SK-N-SH treated with all-trans-retinoic acid at 6 μM for 48 hours (cell line): ENCODE measurements around the gene DGUOK.

Source experiments
- PATZ1 ChIP-seq: fragments of 250-450 bp; sonication (Bioruptor Pico); IDR thresholded peaks from 2 replicates; pipeline ENCODE4 v1.8.0; 2020; ENCODE audit warnings: mild to moderate bottlenecking, moderate library complexity, borderline replicate concordance
- RARB ChIP-seq: fragments of 250-450 bp; sonication (Bioruptor Pico); IDR thresholded peaks from 2 replicates; pipeline ENCODE4 v1.8.0; 2021; ENCODE audit warnings: mild to moderate bottlenecking, moderate library complexity
- SNAI2 ChIP-seq: fragments of 250-450 bp; sonication (Bioruptor Pico); IDR thresholded peaks from 2 replicates; pipeline ENCODE4 v1.5.0; 2020; ENCODE audit warnings: mild to moderate bottlenecking, moderate library complexity
- ZFP3 ChIP-seq: fragments of 250-450 bp; sonication (Bioruptor Pico); IDR thresholded peaks from 2 replicates; pipeline ENCODE4 v1.5.0; 2020; ENCODE audit warnings: mild to moderate bottlenecking, moderate library complexity
- ZNF70 ChIP-seq: fragments of 450-650 bp; formaldehyde crosslinking; IDR thresholded peaks from 2 replicates; pipeline ENCODE4 v1.5.0; 2020; ENCODE audit warnings: mild to moderate bottlenecking, moderate library complexity
- TF ChIP-seq, protein P1 (sequence below): fragments of 250-450 bp; sonication (Bioruptor Pico); IDR thresholded peaks from 2 replicates; pipeline ENCODE4 v1.5.1; 2021; ENCODE audit warnings: mild to moderate bottlenecking, moderate library complexity

GRCh38 chr2:73904952-73905351 is 21.7 kb upstream of the DGUOK start:
- TF ChIP-seq ZFP3 (CRISPR knock-in tag) (no peak), PATZ1 (no peak), ZNF70 (CRISPR knock-in tag) (no peak), SNAI2 (CRISPR knock-in tag) (no peak), RARB (CRISPR knock-in tag) (no peak)
- TF ChIP-seq, protein P1, sequence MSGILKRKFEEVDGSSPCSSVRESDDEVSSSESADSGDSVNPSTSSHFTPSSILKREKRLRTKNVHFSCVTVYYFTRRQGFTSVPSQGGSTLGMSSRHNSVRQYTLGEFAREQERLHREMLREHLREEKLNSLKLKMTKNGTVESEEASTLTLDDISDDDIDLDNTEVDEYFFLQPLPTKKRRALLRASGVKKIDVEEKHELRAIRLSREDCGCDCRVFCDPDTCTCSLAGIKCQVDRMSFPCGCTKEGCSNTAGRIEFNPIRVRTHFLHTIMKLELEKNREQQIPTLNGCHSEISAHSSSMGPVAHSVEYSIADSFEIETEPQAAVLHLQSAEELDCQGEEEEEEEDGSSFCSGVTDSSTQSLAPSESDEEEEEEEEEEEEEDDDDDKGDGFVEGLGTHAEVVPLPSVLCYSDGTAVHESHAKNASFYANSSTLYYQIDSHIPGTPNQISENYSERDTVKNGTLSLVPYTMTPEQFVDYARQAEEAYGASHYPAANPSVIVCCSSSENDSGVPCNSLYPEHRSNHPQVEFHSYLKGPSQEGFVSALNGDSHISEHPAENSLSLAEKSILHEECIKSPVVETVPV (CRISPR knock-in tag) = no peak
